ENCODE data around the gene MPEG1. TPM values are rescaled to one million over a fixed set of nuclear protein-coding genes. Genes with fewer than 3 reads are reported as not detected.

MPEG1 gene
- total and polyA plus RNA-seq, 2 donors (not counting 1 experiment from before 2014, with no cell fraction given): not detected

GRCh38 chr11:59191890-59192289 lies 20.8 kb downstream of the MPEG1 start:
- H4K20me1 ChIP-seq (ENCODE audit: control insufficient read depth, extremely low read depth, insufficient read depth, low read length): no peaks in the 10 kb centered on the region
- no peaks in the 10 kb centered on the region for H3K27me3 ChIP-seq (ENCODE audit: control insufficient read depth, insufficient read depth, low read length)
- H3K27ac ChIP-seq (ENCODE audit: insufficient read depth, low read length): no peak overlapping the region
- no peaks in the 10 kb centered on the region for H3K9me3 ChIP-seq (ENCODE audit: control insufficient read depth, insufficient read depth, low read depth, low read length)
- peaks cover 2% of the 10 kb centered on the region for H3K36me3 ChIP-seq (ENCODE audit: control insufficient read depth, insufficient read depth, low read length)
- H3K4me3 ChIP-seq (replicated peaks in 1 of 4; ENCODE audit: control extremely low read depth in 1 of 4, insufficient read depth in 1 of 4, low read depth in 3 of 4, low read length in 4 of 4): no peak overlapping the region
- no peak for TF ChIP-seq EZH2 (IDR thresholded peaks at IDR 0.05; ENCODE audit: low read length, missing control alignments)
- no peak for TF ChIP-seq CTCF (conservative IDR thresholded peaks at IDR 0.05 in 1 of 2, IDR thresholded peaks at IDR 0.05 in 1 of 2; ENCODE audit: low read depth in 1 of 2, low read length in 2 of 2)
- DNase-seq (ENCODE audit: low read depth in 2 of 2): no peak
- H3K4me1 ChIP-seq (ENCODE audit: control insufficient read depth, extremely low read depth, insufficient read depth, low read length): peaks cover 9% of the 10 kb centered on the region
- no peak overlapping the region for H3K9ac ChIP-seq (ENCODE audit: insufficient read depth, low read length)
- H3K4me2 ChIP-seq (ENCODE audit: extremely low read depth, insufficient read depth, low read length): no peak overlapping the region
- H2AFZ ChIP-seq (ENCODE audit: low read length): no peak overlapping the region
- no peaks in the 10 kb centered on the region for H3K79me2 ChIP-seq (ENCODE audit: control insufficient read depth, insufficient read depth, low read length)

DNA sequence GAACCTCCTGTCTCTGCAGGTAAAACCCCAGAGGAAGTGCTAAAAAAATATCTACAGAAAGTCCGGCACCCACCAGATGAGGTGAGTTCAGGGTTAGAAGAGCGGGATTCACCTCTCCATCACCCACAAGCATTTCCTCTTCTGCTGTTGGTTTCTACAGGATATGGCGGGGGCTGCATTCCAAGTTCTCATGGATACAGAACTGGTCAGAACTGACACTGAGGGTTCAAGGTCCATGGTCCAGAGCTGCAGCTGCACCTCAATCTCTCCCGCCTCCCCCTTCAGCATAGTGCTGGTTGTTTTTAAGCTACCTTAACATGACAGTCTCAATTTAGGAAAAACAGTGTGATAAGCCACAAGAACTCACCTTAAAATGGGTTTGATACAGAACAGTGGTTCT lies 21.6 kb downstream of the MPEG1 start:
- Histone ChIP-seq H3K4me1 (ENCODE audit: control insufficient read depth, extremely low read depth, insufficient read depth, low read length) (peaks cover 9% of the 10 kb centered on the region), H3K27ac (ENCODE audit: insufficient read depth, low read length) (no peak overlapping the region), H3K27me3 (ENCODE audit: control insufficient read depth, insufficient read depth, low read length) (no peaks in the 10 kb centered on the region), H3K36me3 (ENCODE audit: control insufficient read depth, insufficient read depth, low read length) (peaks cover 2% of the 10 kb centered on the region), H3K9ac (ENCODE audit: insufficient read depth, low read length) (no peak overlapping the region), H3K4me3 (replicated peaks in 1 of 4; ENCODE audit: control extremely low read depth in 1 of 4, insufficient read depth in 1 of 4, low read depth in 3 of 4, low read length in 4 of 4) (no peak overlapping the region), H3K9me3 (ENCODE audit: control insufficient read depth, insufficient read depth, low read depth, low read length) (no peaks in the 10 kb centered on the region), H3K4me2 (ENCODE audit: extremely low read depth, insufficient read depth, low read length) (no peak overlapping the region), H2AFZ (ENCODE audit: low read length) (no peak overlapping the region), H4K20me1 (ENCODE audit: control insufficient read depth, extremely low read depth, insufficient read depth, low read length) (no peaks in the 10 kb centered on the region), H3K79me2 (ENCODE audit: control insufficient read depth, insufficient read depth, low read length) (no peaks in the 10 kb centered on the region)
- TF ChIP-seq EZH2 (IDR thresholded peaks at IDR 0.05; ENCODE audit: low read length, missing control alignments) (no peak), CTCF (conservative IDR thresholded peaks at IDR 0.05 in 1 of 2, IDR thresholded peaks at IDR 0.05 in 1 of 2; ENCODE audit: low read depth in 1 of 2, low read length in 2 of 2) (no peak)
- no peak for DNase-seq (ENCODE audit: low read depth in 2 of 2)

- TF ChIP-seq CTCF (conservative IDR thresholded peaks at IDR 0.05 in 1 of 2, IDR thresholded peaks at IDR 0.05 in 1 of 2; ENCODE audit: low read depth in 1 of 2, low read length in 2 of 2): no peak
- H3K4me3 ChIP-seq (replicated peaks in 1 of 4; ENCODE audit: control extremely low read depth in 1 of 4, insufficient read depth in 1 of 4, low read depth in 3 of 4, low read length in 4 of 4): no peak overlapping the region
- H4K20me1 ChIP-seq (ENCODE audit: control insufficient read depth, extremely low read depth, insufficient read depth, low read length): no peaks in the 10 kb centered on the region
- no peak overlapping the region for H3K9ac ChIP-seq (ENCODE audit: insufficient read depth, low read length)
- H3K4me1 ChIP-seq (ENCODE audit: control insufficient read depth, extremely low read depth, insufficient read depth, low read length): peaks cover 9% of the 10 kb centered on the region
- H3K79me2 ChIP-seq (ENCODE audit: control insufficient read depth, insufficient read depth, low read length): no peaks in the 10 kb centered on the region
- H3K27me3 ChIP-seq (ENCODE audit: control insufficient read depth, insufficient read depth, low read length): no peaks in the 10 kb centered on the region
- no peak overlapping the region for H2AFZ ChIP-seq (ENCODE audit: low read length)
- H3K36me3 ChIP-seq (ENCODE audit: control insufficient read depth, insufficient read depth, low read length): peaks cover 2% of the 10 kb centered on the region
- H3K27ac ChIP-seq (ENCODE audit: insufficient read depth, low read length): no peak overlapping the region
- H3K9me3 ChIP-seq (ENCODE audit: control insufficient read depth, insufficient read depth, low read depth, low read length): no peaks in the 10 kb centered on the region
- DNase-seq (ENCODE audit: low read depth in 2 of 2): no peak
- no peak overlapping the region for H3K4me2 ChIP-seq (ENCODE audit: extremely low read depth, insufficient read depth, low read length)
Measured at GRCh38 chr11:59189986-59190385, 22.7 kb downstream of the MPEG1 start.

Data from fibroblast of lung (primary cell).